Vagina (tissue), 2 donors: ENCODE results near the gene ELMO1.

Experiments used
- POLR2AphosphoS5 ChIP-seq, 2 donors: sonication (generic); formaldehyde crosslinking; IDR thresholded peaks; one replicate each; pipeline ENCODE4 v1.9.0; 2017; ENCODE audit warnings: antibody characterized with exemption in 2 of 2, mild to moderate bottlenecking in 2 of 2, low read depth in 1 of 2; ENCODE audit not compliant: insufficient read depth in 1 of 2
- TF ChIP-seq, protein P1 (sequence below), 3 experiments: fragments of 450-650 bp in 2 of 3; fragments of 200-600 bp in 1 of 3; sonication (generic) in 1 of 3; IDR thresholded peaks; one replicate each; pipeline ENCODE4 v1.5.1; 2017 to 2019; ENCODE audit warnings: antibody characterized with exemption in 3 of 3, mild to moderate bottlenecking in 2 of 3, moderate library complexity in 2 of 3

DNA sequence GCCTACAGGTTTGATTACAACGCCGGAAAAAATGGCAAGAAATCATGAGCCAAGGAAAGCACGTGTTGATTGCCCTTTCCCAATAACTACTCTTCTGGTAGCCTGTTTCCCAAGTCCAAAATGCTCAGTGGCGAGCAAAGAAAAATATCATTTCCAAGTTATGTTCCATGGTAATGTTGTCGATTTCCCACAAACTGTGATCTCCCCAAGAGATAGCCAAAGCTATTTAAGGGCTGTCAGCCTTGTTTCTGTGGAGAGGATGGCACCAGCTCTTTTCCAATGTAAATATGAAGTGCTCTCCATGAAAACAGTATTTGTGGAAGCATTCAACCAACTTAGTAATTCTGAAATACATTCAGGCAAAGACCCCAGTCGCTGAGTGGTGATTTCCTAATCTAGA, 491.9 kb downstream of the ELMO1 start:
- TF ChIP-seq, protein P1, sequence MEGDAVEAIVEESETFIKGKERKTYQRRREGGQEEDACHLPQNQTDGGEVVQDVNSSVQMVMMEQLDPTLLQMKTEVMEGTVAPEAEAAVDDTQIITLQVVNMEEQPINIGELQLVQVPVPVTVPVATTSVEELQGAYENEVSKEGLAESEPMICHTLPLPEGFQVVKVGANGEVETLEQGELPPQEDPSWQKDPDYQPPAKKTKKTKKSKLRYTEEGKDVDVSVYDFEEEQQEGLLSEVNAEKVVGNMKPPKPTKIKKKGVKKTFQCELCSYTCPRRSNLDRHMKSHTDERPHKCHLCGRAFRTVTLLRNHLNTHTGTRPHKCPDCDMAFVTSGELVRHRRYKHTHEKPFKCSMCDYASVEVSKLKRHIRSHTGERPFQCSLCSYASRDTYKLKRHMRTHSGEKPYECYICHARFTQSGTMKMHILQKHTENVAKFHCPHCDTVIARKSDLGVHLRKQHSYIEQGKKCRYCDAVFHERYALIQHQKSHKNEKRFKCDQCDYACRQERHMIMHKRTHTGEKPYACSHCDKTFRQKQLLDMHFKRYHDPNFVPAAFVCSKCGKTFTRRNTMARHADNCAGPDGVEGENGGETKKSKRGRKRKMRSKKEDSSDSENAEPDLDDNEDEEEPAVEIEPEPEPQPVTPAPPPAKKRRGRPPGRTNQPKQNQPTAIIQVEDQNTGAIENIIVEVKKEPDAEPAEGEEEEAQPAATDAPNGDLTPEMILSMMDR (IDR thresholded peaks at IDR 0.05) = no peak
- TF ChIP-seq POLR2AphosphoS5 (IDR thresholded peaks at IDR 0.05; ENCODE audit: insufficient read depth in 1 of 2, low read depth in 1 of 2) = no peak
